Stimulated activated CD4-positive, alpha-beta T cell treated with anti-CD3 and anti-CD28 coated beads, Interleukin-12 subunit alpha, Interleukin-12 subunit beta, amount 100 ng/mL, for 48 hours (primary cell): ENCODE results near the gene SOHLH2.

Experiments used
- DNase-seq, 3 donors: peaks; one replicate each; pipeline ENCODE4 v3.0.0-alpha.2; 2020; ENCODE audit warnings: low read depth in 2 of 3, low spot score in 1 of 3

Gene SOHLH2

GRCh38 chr13:36133950-36134626 is 80.3 kb downstream of the SOHLH2 start:
- no peak for DNase-seq

GRCh38 chr13:36132376-36132775 is 82.0 kb downstream of the SOHLH2 start:
- DNase-seq = no peak

- DNase-seq = no peak
Observed at GRCh38 chr13:36131931-36132297, 82.4 kb downstream of the SOHLH2 start.

- DNase-seq = no peak
Observed at GRCh38 chr13:36131222-36131930, 83.0 kb downstream of the SOHLH2 start, which contains the start of gene DCLK1. TSS of gene DCLK1 (minus strand) at chr13:36131382.

- DNase-seq = no peak
Observed at GRCh38 chr13:36130552-36131221, 83.7 kb downstream of the SOHLH2 start.

- no peak for DNase-seq
Observed at GRCh38 chr13:36130193-36130551, 84.2 kb downstream of the SOHLH2 start.

GRCh38 chr13:36129539-36129938 is 84.8 kb downstream of the SOHLH2 start:
- no peak for DNase-seq

GRCh38 chr13:36126491-36126890 is 87.9 kb downstream of the SOHLH2 start:
- DNase-seq = no peak

GRCh38 chr13:36125841-36126240 is 88.5 kb downstream of the SOHLH2 start:
- DNase-seq = no peak

GRCh38 chr13:36124236-36124822 is 90.0 kb downstream of the SOHLH2 start:
- DNase-seq = no peak
